Calu3 (cell line): ENCODE measurements around the gene UNC5C. TPM values are rescaled to one million over a fixed set of nuclear protein-coding genes. Genes with fewer than 3 reads are reported as not detected.

ENCODE experiments used
- BruUV-seq: library from RNA; stranded (reverse); fragments of 400-500 nt; replicated peaks from 2 replicates; lab custom pipeline; 2021; lab: Mats Ljungman, UMichigan
- CTCF ChIA-PET: fragments of 300-600 bp; sonication (Branson Sonifier 250); formaldehyde crosslinking; loops from one replicate; lab custom pipeline; 2022; ENCODE audit warnings: antibody characterized with exemption; lab: Charles Lee
- DNase-seq: peaks from one replicate; pipeline ENCODE4 v3.0.0; 2022
- H3K27ac Mint-ChIP-seq: one replicate; pipeline ENCODE4 v1.8.0; 2022; ENCODE audit warnings: mixed read lengths; ENCODE audit not compliant: unreplicated experiment
- H3K27me3 Mint-ChIP-seq: one replicate; pipeline ENCODE4 v1.8.0; 2022; ENCODE audit warnings: mixed read lengths; ENCODE audit not compliant: unreplicated experiment
- H3K36me3 Mint-ChIP-seq: one replicate; pipeline ENCODE4 v1.8.0; 2022; ENCODE audit warnings: mild to moderate bottlenecking, moderate library complexity, mixed read lengths; ENCODE audit not compliant: insufficient read depth, unreplicated experiment
- H3K4me1 Mint-ChIP-seq: one replicate; pipeline ENCODE4 v1.8.0; 2022; ENCODE audit warnings: mild to moderate bottlenecking, low read depth, mixed read lengths; ENCODE audit not compliant: unreplicated experiment
- H3K4me3 Mint-ChIP-seq: one replicate; pipeline ENCODE4 v1.8.0; 2022; ENCODE audit warnings: mild to moderate bottlenecking, low read depth, moderate library complexity, mixed read lengths; ENCODE audit not compliant: unreplicated experiment
- H3K9me3 Mint-ChIP-seq: one replicate; pipeline ENCODE4 v1.8.0; 2022; ENCODE audit warnings: low read depth, mixed read lengths; ENCODE audit not compliant: unreplicated experiment
- intact Hi-C: fragments of 100-400 bp; cut with micrococcal nuclease; formaldehyde crosslinking; loops from one replicate; pipeline ENCODE4 v1.10.0; 2022; ENCODE audit not compliant: unreplicated experiment
- total RNA-seq: library from RNA; stranded (reverse); gene quantifications from 2 replicates; pipeline ENCODE4 v1.2.3, GENCODE V29; 2022
- TF ChIP-seq, protein P1 (sequence below): fragments of 200-600 bp; IDR thresholded peaks from one replicate; pipeline ENCODE4 v1.8.0; 2022; ENCODE audit warnings: antibody characterized with exemption; ENCODE audit not compliant: unreplicated experiment

UNC5C gene
- total RNA-seq, 1 experiment from 2014 or later, result not detected

DNA sequence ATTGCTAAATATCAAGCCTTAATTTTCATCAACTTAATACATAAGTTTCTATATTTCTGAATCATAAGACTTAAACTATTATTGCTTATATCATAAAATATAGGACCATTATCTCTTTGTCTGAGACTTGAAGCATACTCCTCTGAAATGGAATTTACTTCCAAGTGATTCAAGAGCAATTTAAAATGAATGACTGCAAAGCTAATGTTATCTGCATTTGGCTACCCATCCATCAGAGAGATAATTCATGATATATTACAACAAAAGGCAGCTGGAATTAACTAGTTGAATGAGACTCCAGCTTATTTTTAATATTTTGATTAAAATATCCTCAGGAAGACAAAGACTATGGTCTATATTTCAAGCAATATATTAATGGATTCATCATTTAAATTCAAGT, 208.6 kb downstream of the UNC5C start:
- no TSS peak for BruUV-seq
- H3K9me3 Mint-ChIP-seq, result peaks cover 3% of the 10 kb centered on the region
- H3K4me3 Mint-ChIP-seq, result no peak overlapping the region
- intact Hi-C loops, result no loop called here
- CTCF ChIA-PET, result no interaction called here
- no peaks in the 10 kb centered on the region for H3K27me3 Mint-ChIP-seq
- H3K4me1 Mint-ChIP-seq, result no peaks in the 10 kb centered on the region
- TF ChIP-seq, protein P1, sequence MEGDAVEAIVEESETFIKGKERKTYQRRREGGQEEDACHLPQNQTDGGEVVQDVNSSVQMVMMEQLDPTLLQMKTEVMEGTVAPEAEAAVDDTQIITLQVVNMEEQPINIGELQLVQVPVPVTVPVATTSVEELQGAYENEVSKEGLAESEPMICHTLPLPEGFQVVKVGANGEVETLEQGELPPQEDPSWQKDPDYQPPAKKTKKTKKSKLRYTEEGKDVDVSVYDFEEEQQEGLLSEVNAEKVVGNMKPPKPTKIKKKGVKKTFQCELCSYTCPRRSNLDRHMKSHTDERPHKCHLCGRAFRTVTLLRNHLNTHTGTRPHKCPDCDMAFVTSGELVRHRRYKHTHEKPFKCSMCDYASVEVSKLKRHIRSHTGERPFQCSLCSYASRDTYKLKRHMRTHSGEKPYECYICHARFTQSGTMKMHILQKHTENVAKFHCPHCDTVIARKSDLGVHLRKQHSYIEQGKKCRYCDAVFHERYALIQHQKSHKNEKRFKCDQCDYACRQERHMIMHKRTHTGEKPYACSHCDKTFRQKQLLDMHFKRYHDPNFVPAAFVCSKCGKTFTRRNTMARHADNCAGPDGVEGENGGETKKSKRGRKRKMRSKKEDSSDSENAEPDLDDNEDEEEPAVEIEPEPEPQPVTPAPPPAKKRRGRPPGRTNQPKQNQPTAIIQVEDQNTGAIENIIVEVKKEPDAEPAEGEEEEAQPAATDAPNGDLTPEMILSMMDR, result no peak
- no peaks in the 10 kb centered on the region for H3K36me3 Mint-ChIP-seq
- DNase-seq, result no peak
- no peak overlapping the region for H3K27ac Mint-ChIP-seq

DNA sequence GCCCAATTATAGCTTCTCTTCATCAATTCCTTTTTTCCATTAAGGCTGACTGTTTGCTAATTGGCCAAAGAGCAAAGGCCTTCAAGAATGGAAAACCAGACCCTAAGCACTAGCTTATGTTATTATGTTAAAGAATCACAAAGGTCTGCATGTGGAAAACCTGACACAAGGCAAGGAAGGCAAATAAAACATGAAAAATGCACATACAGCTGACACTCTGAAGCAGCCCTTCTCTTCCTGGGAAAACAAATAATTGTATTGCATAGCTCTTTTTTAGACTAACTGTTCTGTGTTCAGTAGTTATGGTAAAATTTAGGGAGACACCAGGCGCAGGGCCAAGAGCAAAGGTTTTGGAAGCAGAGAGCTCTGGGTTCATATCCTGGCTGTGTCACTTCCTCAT, 223.1 kb downstream of the UNC5C start:
- Mint-ChIP-seq H3K27me3 (no peaks in the 10 kb centered on the region), H3K9me3 (no peaks in the 10 kb centered on the region), H3K36me3 (no peaks in the 10 kb centered on the region), H3K27ac (no peak overlapping the region), H3K4me1 (no peaks in the 10 kb centered on the region), H3K4me3 (no peak overlapping the region)
- no peak for DNase-seq
- BruUV-seq, result no TSS peak
- CTCF ChIA-PET, result no interaction called here
- TF ChIP-seq, protein P1, result no peak
- intact Hi-C loops, result no loop called here

DNA sequence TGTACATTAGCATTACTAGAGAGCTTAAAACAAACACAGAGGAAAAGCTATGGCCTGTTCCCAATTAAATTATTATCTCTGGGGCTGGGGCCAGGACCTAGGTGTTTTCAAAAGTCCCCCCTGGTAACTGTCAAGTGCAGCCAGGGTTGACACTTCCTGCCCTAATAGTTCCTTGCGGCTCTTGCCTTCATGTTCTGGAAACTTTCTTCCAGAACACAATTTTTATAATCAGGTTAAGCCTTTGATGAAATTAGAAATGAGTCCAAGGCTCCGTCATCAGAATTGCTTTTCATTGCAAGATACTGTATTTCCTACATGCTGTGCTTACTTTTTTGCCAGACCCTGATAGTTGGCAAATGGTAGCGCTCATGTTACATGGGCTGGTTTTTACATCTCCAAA, 229.6 kb downstream of the UNC5C start:
- H3K36me3 Mint-ChIP-seq, result peaks cover 5% of the 10 kb centered on the region
- CTCF ChIA-PET, result no interaction called here
- H3K9me3 Mint-ChIP-seq, result no peaks in the 10 kb centered on the region
- H3K4me1 Mint-ChIP-seq, result peaks cover 17% of the 10 kb centered on the region
- no TSS peak for BruUV-seq
- TF ChIP-seq, protein P1, result no peak
- intact Hi-C loops, result no loop called here
- H3K4me3 Mint-ChIP-seq, result no peak overlapping the region
- DNase-seq, result no peak
- H3K27ac Mint-ChIP-seq, result no peak overlapping the region
- no peaks in the 10 kb centered on the region for H3K27me3 Mint-ChIP-seq

DNA sequence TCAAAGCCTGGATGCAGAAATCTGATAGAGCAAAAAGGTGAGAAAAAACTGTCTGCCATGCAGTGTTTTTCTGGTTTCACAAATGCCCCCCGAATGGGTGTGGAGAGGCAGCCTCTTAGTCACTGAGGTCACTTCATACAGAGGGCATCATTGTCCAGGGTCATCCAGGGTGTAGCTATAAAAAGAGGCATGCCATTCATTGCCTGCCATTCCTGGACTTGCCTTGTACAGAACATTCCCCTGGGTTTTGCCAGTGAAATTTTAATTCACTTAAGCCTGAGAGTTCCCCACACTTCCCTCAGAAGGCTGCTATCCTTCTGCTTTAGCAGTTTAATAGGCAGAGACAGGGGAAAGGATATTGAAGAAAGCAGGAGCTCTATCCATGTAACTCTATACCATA, 230.3 kb downstream of the UNC5C start:
- no peaks in the 10 kb centered on the region for H3K9me3 Mint-ChIP-seq
- H3K27ac Mint-ChIP-seq, result no peak overlapping the region
- no TSS peak for BruUV-seq
- peaks cover 5% of the 10 kb centered on the region for H3K36me3 Mint-ChIP-seq
- TF ChIP-seq, protein P1, result no peak
- H3K27me3 Mint-ChIP-seq, result no peaks in the 10 kb centered on the region
- CTCF ChIA-PET, result no interaction called here
- DNase-seq, result peak; percentile 10
- intact Hi-C loops, result no loop called here
- no peak overlapping the region for H3K4me3 Mint-ChIP-seq
- peaks cover 17% of the 10 kb centered on the region for H3K4me1 Mint-ChIP-seq
